HCT116 (cell line): ENCODE data around the gene LY86. TPM values are rescaled to one million over a fixed set of nuclear protein-coding genes. Genes with fewer than 3 reads are reported as not detected.

ENCODE experiments used
- ATAC-seq: fragments of 200-7000 bp; cut with Tn5 transposase; 2 replicates; pipeline ENCODE4 v1.9.1; 2020; ENCODE audit warnings: mild to moderate bottlenecking, moderate library complexity
- BruUV-seq: library from RNA; stranded (reverse); fragments of 400-500 nt; replicated peaks from 2 replicates; lab custom pipeline; 2021; lab: Mats Ljungman, UMichigan
- CTCF ChIA-PET: fragments of 300-600 bp; sonication (Branson Sonifier 250); formaldehyde crosslinking; loops from one replicate; lab custom pipeline; 2021; ENCODE audit warnings: antibody characterized with exemption; lab: Charles Lee
- POLR2A ChIA-PET: fragments of 300-600, 350-600 bp; sonication (Branson Sonifier 250); formaldehyde crosslinking; loops from one replicate; lab custom pipeline; 2021; ENCODE audit warnings: antibody characterized with exemption; lab: Charles Lee
- RAD21 ChIA-PET, 2 experiments: fragments of 300-600 bp; sonication (Branson Sonifier 250); formaldehyde crosslinking; loops; one replicate each; lab custom pipeline; 2023; ENCODE audit warnings: low total read pairs in 2 of 2; ENCODE audit not compliant: uncharacterized antibody in 2 of 2, unreplicated experiment in 2 of 2, low non-redundant PET in 1 of 2; lab: Charles Lee
- DNase-seq: peaks from one replicate; pipeline ENCODE4 v3.0.0-alpha.2; 2010; ENCODE audit warnings: low read depth, low spot score
- H2AFZ ChIP-seq: fragments of 200-600 bp; shearing (Covaris generic), sonication (generic); 2 replicates; pipeline ENCODE4 v1.6.1; 2017; ENCODE audit warnings: low read depth, mixed run types, mixed read lengths, antibody characterized with exemption, low read length; ENCODE audit not compliant: poor library complexity, severe bottlenecking
- H3K27ac ChIP-seq: 2 replicates; pipeline ENCODE4 v1.5.1; 2012; ENCODE audit warnings: low read depth, low read length
- H3K27me3 ChIP-seq: fragments of 200-600 bp; sonication (generic); 2 replicates; pipeline ENCODE4 v1.6.1; 2016; ENCODE audit warnings: mixed run types, low read length, mixed read lengths; ENCODE audit not compliant: insufficient read depth
- H3K36me3 ChIP-seq, 2 experiments: fragments of 200-500 bp in 1 of 2; fragments of 200-600 bp in 1 of 2; sonication (Bioruptor generic) in 1 of 2; sonication (generic) in 1 of 2; 2 replicates each; pipeline versions ENCODE4 v1.5.1 to v1.6.1; 2014 to 2016; ENCODE audit warnings: low read length in 2 of 2, inconsistent platforms in 1 of 2, mixed read lengths in 1 of 2, mixed run types in 1 of 2; ENCODE audit not compliant: insufficient read depth in 2 of 2, control insufficient read depth in 1 of 2
- H3K4me1 ChIP-seq, 2 experiments: fragments of 200-600 bp in 1 of 2; sonication (generic) in 1 of 2; 2 replicates each; pipeline versions ENCODE4 v1.5.1 to v1.6.1; 2012 to 2017; ENCODE audit warnings: low read length in 2 of 2, inconsistent platforms in 1 of 2, mild to moderate bottlenecking in 1 of 2, mixed read lengths in 1 of 2, mixed run types in 1 of 2, moderate library complexity in 1 of 2; ENCODE audit not compliant: insufficient read depth in 2 of 2, control insufficient read depth in 1 of 2
- H3K4me2 ChIP-seq: fragments of 200-600 bp; sonication (generic); 2 replicates; pipeline ENCODE4 v1.6.1; 2017; ENCODE audit warnings: mixed run types, low read length, mixed read lengths
- H3K4me3 ChIP-seq, 2 experiments: fragments of 200-600 bp in 1 of 2; sonication (generic) in 1 of 2; replicated peaks in 1 of 2; 2 replicates each; pipeline ENCODE4 v1.5.1; 2011 to 2016; ENCODE audit warnings: low read length in 2 of 2, control low read depth in 1 of 2, low read depth in 1 of 2, mild to moderate bottlenecking in 1 of 2, mixed read lengths in 1 of 2, mixed run types in 1 of 2
- H3K79me2 ChIP-seq: fragments of 200-600 bp; sonication (generic); 2 replicates; pipeline ENCODE4 v1.6.1; 2017; ENCODE audit warnings: mild to moderate bottlenecking, mixed run types, low read length, moderate library complexity, mixed read lengths; ENCODE audit not compliant: insufficient read depth
- H3K9ac ChIP-seq: fragments of 200-600 bp; sonication (generic); 2 replicates; pipeline ENCODE4 v1.6.1; 2016; ENCODE audit warnings: low read length, mixed read lengths
- H3K9me2 ChIP-seq: fragments of 200-600 bp; sonication (generic), shearing (Covaris generic); 2 replicates; pipeline ENCODE4 v1.6.1; 2017; ENCODE audit warnings: mixed run types, mild to moderate bottlenecking, moderate library complexity; ENCODE audit not compliant: insufficient read depth
- H3K9me3 ChIP-seq, 2 experiments: fragments of 200-500 bp in 1 of 2; fragments of 200-600 bp in 1 of 2; sonication (Bioruptor generic) in 1 of 2; sonication (generic) in 1 of 2; 2 replicates each; pipeline ENCODE4 v1.6.1; 2014 to 2017; ENCODE audit warnings: low read length in 2 of 2, mixed read lengths in 2 of 2, inconsistent platforms in 1 of 2, low read depth in 1 of 2, mild to moderate bottlenecking in 1 of 2, mixed run types in 1 of 2, moderate library complexity in 1 of 2; ENCODE audit not compliant: control insufficient read depth in 1 of 2, insufficient read depth in 1 of 2
- H4K20me1 ChIP-seq: fragments of 200-600 bp; sonication (generic), shearing (Covaris generic); 2 replicates; pipeline ENCODE4 v1.6.1; 2017; ENCODE audit warnings: mixed run types, mild to moderate bottlenecking, moderate library complexity; ENCODE audit not compliant: insufficient read depth
- CBX3 ChIP-seq: IDR thresholded peaks from 2 replicates; pipeline ENCODE4 v1.6.1; 2012; ENCODE audit warnings: low read depth
- CEBPB ChIP-seq: IDR thresholded peaks from 2 replicates; pipeline ENCODE4 v1.6.1; 2012; ENCODE audit warnings: low read depth
- EGR1 ChIP-seq: IDR thresholded peaks from 2 replicates; pipeline ENCODE4 v1.6.1; 2012; ENCODE audit warnings: low read depth
- ELF1 ChIP-seq: IDR thresholded peaks from 2 replicates; pipeline ENCODE4 v1.6.1; 2012; ENCODE audit warnings: low read depth, borderline replicate concordance
- EZH2 ChIP-seq: fragments of 200-600 bp; sonication (generic); IDR thresholded peaks from 2 replicates; pipeline ENCODE4 v1.6.1; 2017; ENCODE audit warnings: antibody characterized with exemption, mixed run types
- EZH2phosphoT487 ChIP-seq: fragments of 200-600 bp; IDR thresholded peaks from 2 replicates; pipeline ENCODE4 v1.6.1; 2018; ENCODE audit warnings: antibody characterized with exemption, borderline replicate concordance
- FOSL1 ChIP-seq: IDR thresholded peaks from 2 replicates; pipeline ENCODE4 v1.6.1; 2012; ENCODE audit warnings: low read depth
- JUND ChIP-seq: IDR thresholded peaks from 2 replicates; pipeline ENCODE4 v1.6.1; 2012
- POLR2AphosphoS5 ChIP-seq: IDR thresholded peaks from 2 replicates; pipeline ENCODE4 v1.6.1; 2011; ENCODE audit warnings: mild to moderate bottlenecking, low read depth, low read length, moderate library complexity
- RAD21 ChIP-seq: IDR thresholded peaks from 2 replicates; pipeline ENCODE4 v1.6.1; 2012; ENCODE audit warnings: low read depth, mild to moderate bottlenecking
- SP1 ChIP-seq: IDR thresholded peaks from 2 replicates; pipeline ENCODE4 v1.6.1; 2012; ENCODE audit warnings: low read depth
- SRF ChIP-seq: IDR thresholded peaks from 2 replicates; pipeline ENCODE4 v1.6.1; 2012; ENCODE audit warnings: low read depth
- TCF7L2 ChIP-seq: IDR thresholded peaks from 2 replicates; pipeline ENCODE4 v1.7.0; 2011; ENCODE audit warnings: borderline replicate concordance, inconsistent platforms; ENCODE audit not compliant: insufficient read depth, insufficient read length; ENCODE audit errors: extremely low read depth
- YY1 ChIP-seq: IDR thresholded peaks from 2 replicates; pipeline ENCODE4 v1.6.1; 2011; ENCODE audit warnings: low read length, low read depth, moderate library complexity, mild to moderate bottlenecking; ENCODE audit not compliant: insufficient replicate concordance; ENCODE audit errors: extremely low read depth
- ZFX ChIP-seq: fragments of 450-650 bp; IDR thresholded peaks from 2 replicates; pipeline ENCODE4 v1.6.1; 2017
- ZNF274 ChIP-seq: fragments of 200-500 bp; sonication (Bioruptor generic); IDR thresholded peaks from 2 replicates; pipeline ENCODE4 v1.6.1; 2014; ENCODE audit warnings: mild to moderate bottlenecking, low read depth, low read length, inconsistent platforms
- intact Hi-C: fragments of 100-400 bp; cut with micrococcal nuclease; formaldehyde crosslinking; loops from 2 replicates; pipeline ENCODE4 v1.10.0; 2022
- total RNA-seq: library from RNA; stranded (reverse); gene quantifications from one replicate; pipeline ENCODE4 v1.2.1, GENCODE V29; 2021; ENCODE audit not compliant: unreplicated experiment
- TF ChIP-seq, protein P1 (sequence below), 3 experiments: fragments of 200-600 bp in 1 of 3; sonication (generic) in 1 of 3; IDR thresholded peaks in 2 of 3; conservative IDR thresholded peaks in 1 of 3; 2 replicates each; pipeline ENCODE4 v1.5.1; 2012 to 2017; ENCODE audit warnings: low read depth in 2 of 3, low read length in 2 of 3, antibody characterized with exemption in 1 of 3, borderline replicate concordance in 1 of 3, control low read depth in 1 of 3, mild to moderate bottlenecking in 1 of 3, mixed read lengths in 1 of 3, mixed run types in 1 of 3, moderate library complexity in 1 of 3; ENCODE audit not compliant: insufficient read depth in 1 of 3
- TF ChIP-seq, protein P2 (sequence below): IDR thresholded peaks from 2 replicates; pipeline ENCODE4 v1.6.1; 2012; ENCODE audit warnings: low read depth
- TF ChIP-seq, protein P3 (sequence below): IDR thresholded peaks from 2 replicates; pipeline ENCODE4 v1.6.1; 2011; ENCODE audit warnings: mild to moderate bottlenecking, low read length, moderate library complexity; ENCODE audit not compliant: insufficient replicate concordance; ENCODE audit errors: extremely low read depth
- TF ChIP-seq, protein P4 (sequence below): IDR thresholded peaks from 2 replicates; pipeline ENCODE4 v1.6.1; 2012

The LY86 gene
- total RNA-seq, 1 experiment from 2014 or later, result not detected

DNA sequence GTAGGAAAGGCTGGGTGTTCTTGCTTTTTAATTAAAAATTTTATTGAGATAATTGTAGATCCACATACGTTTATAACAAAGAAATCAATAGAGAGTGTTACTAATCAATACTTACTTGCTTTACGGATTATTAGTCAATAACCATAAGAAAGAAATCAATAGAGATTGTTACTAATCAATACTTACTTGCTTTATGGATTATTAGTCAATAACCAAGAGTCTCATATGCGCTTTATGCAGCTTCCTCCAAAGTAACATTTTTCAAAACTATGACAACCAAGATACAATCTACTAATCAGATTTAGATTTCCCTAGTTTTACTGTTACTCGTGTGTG is 31.0 kb upstream of the LY86 start:
- Histone ChIP-seq H3K9ac (no peak overlapping the region), H3K79me2 (no peaks in the 10 kb centered on the region), H2AFZ (no peak overlapping the region), H3K36me3 (no peaks in the 10 kb centered on the region), H3K9me2 (no peaks in the 10 kb centered on the region), H3K27ac (no peak overlapping the region), H3K4me2 (no peak overlapping the region), H3K4me1 (no peaks in the 10 kb centered on the region), H3K9me3 (no peaks in the 10 kb centered on the region), H3K4me3 (no peak overlapping the region), H3K27me3 (peaks cover 48% of the 10 kb centered on the region), H4K20me1 (no peaks in the 10 kb centered on the region)
- DNase-seq, result no peak
- no peak for TF ChIP-seq SP1
- no peak for TF ChIP-seq CEBPB
- TF ChIP-seq, protein P1, sequence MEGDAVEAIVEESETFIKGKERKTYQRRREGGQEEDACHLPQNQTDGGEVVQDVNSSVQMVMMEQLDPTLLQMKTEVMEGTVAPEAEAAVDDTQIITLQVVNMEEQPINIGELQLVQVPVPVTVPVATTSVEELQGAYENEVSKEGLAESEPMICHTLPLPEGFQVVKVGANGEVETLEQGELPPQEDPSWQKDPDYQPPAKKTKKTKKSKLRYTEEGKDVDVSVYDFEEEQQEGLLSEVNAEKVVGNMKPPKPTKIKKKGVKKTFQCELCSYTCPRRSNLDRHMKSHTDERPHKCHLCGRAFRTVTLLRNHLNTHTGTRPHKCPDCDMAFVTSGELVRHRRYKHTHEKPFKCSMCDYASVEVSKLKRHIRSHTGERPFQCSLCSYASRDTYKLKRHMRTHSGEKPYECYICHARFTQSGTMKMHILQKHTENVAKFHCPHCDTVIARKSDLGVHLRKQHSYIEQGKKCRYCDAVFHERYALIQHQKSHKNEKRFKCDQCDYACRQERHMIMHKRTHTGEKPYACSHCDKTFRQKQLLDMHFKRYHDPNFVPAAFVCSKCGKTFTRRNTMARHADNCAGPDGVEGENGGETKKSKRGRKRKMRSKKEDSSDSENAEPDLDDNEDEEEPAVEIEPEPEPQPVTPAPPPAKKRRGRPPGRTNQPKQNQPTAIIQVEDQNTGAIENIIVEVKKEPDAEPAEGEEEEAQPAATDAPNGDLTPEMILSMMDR (IDR thresholded peaks at IDR 0.05 in 2 of 3, conservative IDR thresholded peaks at IDR 0.05 in 1 of 3; ENCODE audit: borderline replicate concordance in 1 of 3, insufficient read depth in 1 of 3, low read depth in 2 of 3, low read length in 2 of 3), result no peak
- no peak for TF ChIP-seq ELF1
- TF ChIP-seq FOSL1, result no peak
- no peak for TF ChIP-seq CBX3
- no peak for TF ChIP-seq ZNF274
- TF ChIP-seq, protein P2, sequence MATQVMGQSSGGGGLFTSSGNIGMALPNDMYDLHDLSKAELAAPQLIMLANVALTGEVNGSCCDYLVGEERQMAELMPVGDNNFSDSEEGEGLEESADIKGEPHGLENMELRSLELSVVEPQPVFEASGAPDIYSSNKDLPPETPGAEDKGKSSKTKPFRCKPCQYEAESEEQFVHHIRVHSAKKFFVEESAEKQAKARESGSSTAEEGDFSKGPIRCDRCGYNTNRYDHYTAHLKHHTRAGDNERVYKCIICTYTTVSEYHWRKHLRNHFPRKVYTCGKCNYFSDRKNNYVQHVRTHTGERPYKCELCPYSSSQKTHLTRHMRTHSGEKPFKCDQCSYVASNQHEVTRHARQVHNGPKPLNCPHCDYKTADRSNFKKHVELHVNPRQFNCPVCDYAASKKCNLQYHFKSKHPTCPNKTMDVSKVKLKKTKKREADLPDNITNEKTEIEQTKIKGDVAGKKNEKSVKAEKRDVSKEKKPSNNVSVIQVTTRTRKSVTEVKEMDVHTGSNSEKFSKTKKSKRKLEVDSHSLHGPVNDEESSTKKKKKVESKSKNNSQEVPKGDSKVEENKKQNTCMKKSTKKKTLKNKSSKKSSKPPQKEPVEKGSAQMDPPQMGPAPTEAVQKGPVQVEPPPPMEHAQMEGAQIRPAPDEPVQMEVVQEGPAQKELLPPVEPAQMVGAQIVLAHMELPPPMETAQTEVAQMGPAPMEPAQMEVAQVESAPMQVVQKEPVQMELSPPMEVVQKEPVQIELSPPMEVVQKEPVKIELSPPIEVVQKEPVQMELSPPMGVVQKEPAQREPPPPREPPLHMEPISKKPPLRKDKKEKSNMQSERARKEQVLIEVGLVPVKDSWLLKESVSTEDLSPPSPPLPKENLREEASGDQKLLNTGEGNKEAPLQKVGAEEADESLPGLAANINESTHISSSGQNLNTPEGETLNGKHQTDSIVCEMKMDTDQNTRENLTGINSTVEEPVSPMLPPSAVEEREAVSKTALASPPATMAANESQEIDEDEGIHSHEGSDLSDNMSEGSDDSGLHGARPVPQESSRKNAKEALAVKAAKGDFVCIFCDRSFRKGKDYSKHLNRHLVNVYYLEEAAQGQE, result no peak
- no peak for TF ChIP-seq POLR2AphosphoS5
- no peak for TF ChIP-seq JUND
- no peak for TF ChIP-seq RAD21
- TF ChIP-seq, protein P3, sequence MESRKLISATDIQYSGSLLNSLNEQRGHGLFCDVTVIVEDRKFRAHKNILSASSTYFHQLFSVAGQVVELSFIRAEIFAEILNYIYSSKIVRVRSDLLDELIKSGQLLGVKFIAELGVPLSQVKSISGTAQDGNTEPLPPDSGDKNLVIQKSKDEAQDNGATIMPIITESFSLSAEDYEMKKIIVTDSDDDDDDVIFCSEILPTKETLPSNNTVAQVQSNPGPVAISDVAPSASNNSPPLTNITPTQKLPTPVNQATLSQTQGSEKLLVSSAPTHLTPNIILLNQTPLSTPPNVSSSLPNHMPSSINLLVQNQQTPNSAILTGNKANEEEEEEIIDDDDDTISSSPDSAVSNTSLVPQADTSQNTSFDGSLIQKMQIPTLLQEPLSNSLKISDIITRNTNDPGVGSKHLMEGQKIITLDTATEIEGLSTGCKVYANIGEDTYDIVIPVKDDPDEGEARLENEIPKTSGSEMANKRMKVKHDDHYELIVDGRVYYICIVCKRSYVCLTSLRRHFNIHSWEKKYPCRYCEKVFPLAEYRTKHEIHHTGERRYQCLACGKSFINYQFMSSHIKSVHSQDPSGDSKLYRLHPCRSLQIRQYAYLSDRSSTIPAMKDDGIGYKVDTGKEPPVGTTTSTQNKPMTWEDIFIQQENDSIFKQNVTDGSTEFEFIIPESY, result no peak
- no peak for TF ChIP-seq EZH2
- TF ChIP-seq EGR1, result no peak
- TF ChIP-seq YY1, result no peak
- TF ChIP-seq SRF, result no peak
- TF ChIP-seq ZFX, result no peak
- TF ChIP-seq TCF7L2, result no peak
- TF ChIP-seq, protein P4, sequence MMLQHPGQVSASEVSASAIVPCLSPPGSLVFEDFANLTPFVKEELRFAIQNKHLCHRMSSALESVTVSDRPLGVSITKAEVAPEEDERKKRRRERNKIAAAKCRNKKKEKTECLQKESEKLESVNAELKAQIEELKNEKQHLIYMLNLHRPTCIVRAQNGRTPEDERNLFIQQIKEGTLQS, result no peak
- no peak for TF ChIP-seq EZH2phosphoT487
- CTCF ChIA-PET, result interaction anchor here (1.0 to 2.9 kb wide), 4 partner anchors 9 to 19 kb away, joined by 3 to 19 read pairs (median 4); no protein-coding TSS in a partner anchor
- intact Hi-C loops, result loop anchor here (10.0 kb wide), 1 partner anchor 1057 kb away; no protein-coding TSS in a partner anchor
- BruUV-seq, result no TSS peak
- RAD21 ChIA-PET, result no interaction called here
- ATAC-seq, result no peak
- POLR2A ChIA-PET, result no interaction called here
